Measurements from ENCODE around the gene OR10A5.

GRCh38 chr11:6845383-6845782 lies at the start of gene OR10A5:
- TF ChIP-seq CTCF (IDR thresholded peaks at IDR 0.05; ENCODE audit: low read length) = no peak
- TF ChIP-seq EZH2 (IDR thresholded peaks at IDR 0.05; ENCODE audit: borderline replicate concordance, low read length) = no peak
